Transverse colon (tissue), 1 donor: ENCODE data around the gene ACIN1.

Source experiments
- EP300 ChIP-seq: sonication (generic); formaldehyde crosslinking; IDR thresholded peaks from one replicate; pipeline ENCODE4 v1.6.1; 2017; ENCODE audit warnings: antibody characterized with exemption, low read depth
- POLR2A ChIP-seq: fragments of 450-650 bp; IDR thresholded peaks from one replicate; pipeline ENCODE4 v1.6.1; 2016; ENCODE audit warnings: antibody characterized with exemption, mild to moderate bottlenecking, moderate library complexity

GRCh38 chr14:23033251-23033727 lies 61.6 kb downstream of the ACIN1 start:
- TF ChIP-seq EP300 (no peak), POLR2A (no peak)
